Fibroblast of lung (primary cell): ENCODE results near the gene CA6.

ENCODE experiments used
- CTCF ChIP-seq, 2 donors: IDR thresholded peaks in 1 of 2; conservative IDR thresholded peaks in 1 of 2; 1 replicate in 1 of 2; 2 replicates in 1 of 2; pipeline ENCODE4 v1.5.1; 2011 to 2012; ENCODE audit warnings: low read length in 2 of 2, control low read depth in 1 of 2, inconsistent platforms in 1 of 2, low read depth in 1 of 2, mild to moderate bottlenecking in 1 of 2
- EZH2 ChIP-seq: IDR thresholded peaks from 2 replicates; pipeline ENCODE4 v1.5.1; 2012; ENCODE audit warnings: low read length, control low read depth, mild to moderate bottlenecking; ENCODE audit errors: missing control alignments

- no peak for TF ChIP-seq CTCF (conservative IDR thresholded peaks at IDR 0.05 in 1 of 2, IDR thresholded peaks at IDR 0.05 in 1 of 2; ENCODE audit: low read depth in 1 of 2, low read length in 2 of 2)
- TF ChIP-seq EZH2, result no peak
These were observed 9.7 kb downstream of the CA6 start for GRCh38 chr1:8955406-8955805.
